GM18870 (cell line): Measurements from ENCODE around the gene FLT1.
A peak's percentile ranks its signal among the peaks of the same experiment; 100 is the strongest.

ENCODE experiments used
- ATAC-seq: cut with Tn5 transposase; IDR thresholded peaks from one replicate; pipeline ENCODE4 v1.9.1; 2021; ENCODE audit warnings: moderate library complexity; ENCODE audit not compliant: unreplicated experiment

The FLT1 gene

GRCh38 chr13:28434926-28435325 lies 60.0 kb downstream of the FLT1 start:
- ATAC-seq: no peak

- no peak for ATAC-seq
Observed at GRCh38 chr13:28432816-28433560, 61.9 kb downstream of the FLT1 start.

- ATAC-seq: peak; percentile 92
Observed at GRCh38 chr13:28429685-28430290, 65.1 kb downstream of the FLT1 start.

GRCh38 chr13:28429096-28429495 lies 65.8 kb downstream of the FLT1 start:
- no peak for ATAC-seq

GRCh38 chr13:28426381-28426780 lies 68.5 kb downstream of the FLT1 start:
- no peak for ATAC-seq

- ATAC-seq: no peak
Observed at GRCh38 chr13:28425793-28426192, 69.1 kb downstream of the FLT1 start.

GRCh38 chr13:28424541-28424940 lies 70.4 kb downstream of the FLT1 start:
- ATAC-seq: no peak

GRCh38 chr13:28423010-28423409 lies 71.9 kb downstream of the FLT1 start:
- ATAC-seq: peak; percentile 77

- no peak for ATAC-seq
Observed at GRCh38 chr13:28421676-28422410, 73.1 kb downstream of the FLT1 start.

- ATAC-seq: no peak
Observed at GRCh38 chr13:28420704-28421103, 74.2 kb downstream of the FLT1 start.

- ATAC-seq: no peak
Observed at GRCh38 chr13:28415994-28416421, 78.9 kb downstream of the FLT1 start.

GRCh38 chr13:28413999-28414398 lies 80.9 kb downstream of the FLT1 start:
- ATAC-seq: no peak

GRCh38 chr13:28412981-28413380 lies 81.9 kb downstream of the FLT1 start:
- no peak for ATAC-seq

- no peak for ATAC-seq
Observed at GRCh38 chr13:28411831-28412353, 83.0 kb downstream of the FLT1 start.

- ATAC-seq: no peak
Observed at GRCh38 chr13:28410096-28410495, 84.8 kb downstream of the FLT1 start.

- ATAC-seq: no peak
Observed at GRCh38 chr13:28409648-28410047, 85.3 kb downstream of the FLT1 start.

GRCh38 chr13:28408863-28409262 lies 86.1 kb downstream of the FLT1 start:
- no peak for ATAC-seq

GRCh38 chr13:28408235-28408848 lies 86.6 kb downstream of the FLT1 start:
- ATAC-seq: no peak

GRCh38 chr13:28406733-28407266 lies 88.1 kb downstream of the FLT1 start:
- no peak for ATAC-seq

- ATAC-seq: no peak
Observed at GRCh38 chr13:28402057-28402381, 92.9 kb downstream of the FLT1 start.
